Immature natural killer cell (primary cell): ENCODE data around the gene SIRPG. TPM values are rescaled to one million over a fixed set of nuclear protein-coding genes. Genes with fewer than 3 reads are reported as not detected.
"Not testable (repeated sequence)": the region's sequence is repeated elsewhere in the genome, so short reads cannot be mapped to it uniquely, and the experiment has no call there.

Source experiments
- DNase-seq, 3 donors: peaks; one replicate each; pipeline ENCODE4 v3.0.0; 2022; ENCODE audit warnings: mixed read lengths in 1 of 3
- H3K27ac Mint-ChIP-seq, 6 donors: one replicate each; pipeline ENCODE4 v1.8.0; 2020; ENCODE audit warnings: mixed read lengths in 6 of 6, mild to moderate bottlenecking in 5 of 6, inconsistent platforms in 4 of 6, moderate library complexity in 3 of 6
- H3K27me3 Mint-ChIP-seq, 3 donors: one replicate each; pipeline ENCODE4 v1.8.0; 2020 to 2021; ENCODE audit warnings: low read depth in 3 of 3, mild to moderate bottlenecking in 3 of 3, mixed read lengths in 3 of 3, moderate library complexity in 3 of 3, inconsistent platforms in 1 of 3
- H3K36me3 Mint-ChIP-seq, 3 donors: one replicate each; pipeline ENCODE4 v1.8.0; 2020; ENCODE audit warnings: mixed read lengths in 3 of 3, inconsistent platforms in 2 of 3, mild to moderate bottlenecking in 2 of 3
- H3K4me1 Mint-ChIP-seq, 2 donors: one replicate each; pipeline ENCODE4 v1.8.0; 2020; ENCODE audit warnings: inconsistent platforms in 2 of 2, mild to moderate bottlenecking in 2 of 2, mixed read lengths in 2 of 2, moderate library complexity in 1 of 2
- H3K4me3 Mint-ChIP-seq, 5 donors: one replicate each; pipeline ENCODE4 v1.8.0; 2020; ENCODE audit warnings: mild to moderate bottlenecking in 5 of 5, mixed read lengths in 5 of 5, inconsistent platforms in 3 of 5, moderate library complexity in 3 of 5
- H3K9me3 Mint-ChIP-seq, 6 donors: one replicate each; pipeline ENCODE4 v1.8.0; 2020; ENCODE audit warnings: mild to moderate bottlenecking in 6 of 6, mixed read lengths in 6 of 6, inconsistent platforms in 4 of 6, moderate library complexity in 3 of 6
- polyA plus RNA-seq, 3 donors: library from polyadenylated mRNA; unstranded; fragments of 300-500 nt; fragmentation: Illumina TruSeq; gene quantifications; one replicate each; pipeline ENCODE4 v1.2.3, GENCODE V29; 2021

The SIRPG gene
- polyA plus RNA-seq, result 10 to 100 TPM in 1 of 3 donors, 1 to 10 TPM in 2; 5.5 to 14.7 (median 6.3) TPM

- DNase-seq, result peak in 1 of 3 donors; percentile 18
- Mint-ChIP-seq H3K9me3 (peaks cover 0 to 2% (median 0%) of the 10 kb centered on the region in 6 donors), H3K27me3 (peaks cover 0 to 3% (median 2%) of the 10 kb centered on the region in 3 donors), H3K36me3 (no peaks in the 10 kb centered on the region), H3K27ac (peak within 1 kb of the TSS in 2 of 6 donors; percentile 44 to 69), H3K4me1 (peaks cover 37 to 69% of the 10 kb centered on the region in 2 donors), H3K4me3 (peak within 1 kb of the TSS in 4 of 5 donors; percentile 0 to 69 (median 26))
Measured at GRCh38 chr20:1657556-1658334, at the start of gene SIRPG. Gene SIRPG, minus strand, starts transcription at chr20:1657779. Its CDS starts 65 bp downstream, at chr20:1657714.

GRCh38 chr20:1706887-1707286, 49.3 kb upstream of the SIRPG start:
- not testable (repeated sequence) for H3K4me1 Mint-ChIP-seq, DNase-seq, H3K27ac Mint-ChIP-seq, H3K27me3 Mint-ChIP-seq, H3K36me3 Mint-ChIP-seq, H3K4me3 Mint-ChIP-seq, H3K9me3 Mint-ChIP-seq

- peaks cover 0 to 3% (median 2%) of the 10 kb centered on the region in 3 donors for H3K27me3 Mint-ChIP-seq
Measured at GRCh38 chr20:1706079-1706478, 48.5 kb upstream of the SIRPG start.

GRCh38 chr20:1702855-1703254, 45.3 kb upstream of the SIRPG start:
- Mint-ChIP-seq H3K4me1 (no peaks in the 10 kb centered on the region), H3K27ac (no peak overlapping the region), H3K4me3 (no peak overlapping the region), H3K36me3 (no peaks in the 10 kb centered on the region), H3K9me3 (peaks cover 0 to 2% (median 0%) of the 10 kb centered on the region in 6 donors), H3K27me3 (peaks cover 1 to 6% (median 2%) of the 10 kb centered on the region in 3 donors)
- DNase-seq, result no peak

More at GRCh38 chr20:1706079-1706478, 48.5 kb upstream of the SIRPG start:
- Mint-ChIP-seq H3K4me1 (no peaks in the 10 kb centered on the region), H3K27ac (no peak overlapping the region), H3K4me3 (no peak overlapping the region), H3K36me3 (no peaks in the 10 kb centered on the region), H3K9me3 (peaks cover 0 to 2% (median 0%) of the 10 kb centered on the region in 6 donors)
- no peak for DNase-seq

GRCh38 chr20:1702328-1702727, 44.7 kb upstream of the SIRPG start:
- H3K9me3 Mint-ChIP-seq, result peaks cover 0 to 2% (median 0%) of the 10 kb centered on the region in 6 donors
- H3K4me1 Mint-ChIP-seq, result peaks cover 2 to 3% of the 10 kb centered on the region in 2 donors
- H3K4me3 Mint-ChIP-seq, result no peak overlapping the region
- no peaks in the 10 kb centered on the region for H3K36me3 Mint-ChIP-seq
- peaks cover 1 to 6% (median 2%) of the 10 kb centered on the region in 3 donors for H3K27me3 Mint-ChIP-seq
- no peak overlapping the region for H3K27ac Mint-ChIP-seq
- DNase-seq, result no peak

GRCh38 chr20:1700990-1701389, 43.4 kb upstream of the SIRPG start:
- Mint-ChIP-seq H3K27ac (no peak overlapping the region), H3K9me3 (peaks cover 0 to 2% (median 0%) of the 10 kb centered on the region in 6 donors), H3K4me1 (peaks cover 14 to 16% of the 10 kb centered on the region in 2 donors), H3K27me3 (peaks cover 0 to 6% (median 2%) of the 10 kb centered on the region in 3 donors), H3K36me3 (no peaks in the 10 kb centered on the region), H3K4me3 (no peak overlapping the region)
- no peak for DNase-seq

- Mint-ChIP-seq H3K9me3 (no peaks in the 10 kb centered on the region), H3K27ac (no peak overlapping the region), H3K27me3 (peaks cover 0 to 6% (median 2%) of the 10 kb centered on the region in 3 donors), H3K36me3 (no peaks in the 10 kb centered on the region), H3K4me3 (no peak overlapping the region), H3K4me1 (peaks cover 16 to 19% of the 10 kb centered on the region in 2 donors)
- DNase-seq, result no peak
Measured at GRCh38 chr20:1697592-1697991, 40.0 kb upstream of the SIRPG start.

- no peaks in the 10 kb centered on the region for H3K9me3 Mint-ChIP-seq
- peaks cover 16 to 19% of the 10 kb centered on the region in 2 donors for H3K4me1 Mint-ChIP-seq
- H3K27ac Mint-ChIP-seq, result peak overlapping the region in 1 of 6 donors; percentile 10
- DNase-seq, result peak in 2 of 3 donors; percentile 2 to 5
- H3K27me3 Mint-ChIP-seq, result peaks cover 0 to 6% (median 3%) of the 10 kb centered on the region in 3 donors
- no peaks in the 10 kb centered on the region for H3K36me3 Mint-ChIP-seq
- peak overlapping the region in 2 of 5 donors; percentile 39 to 46 for H3K4me3 Mint-ChIP-seq
Measured at GRCh38 chr20:1696521-1697209, 39.1 kb upstream of the SIRPG start.

GRCh38 chr20:1694672-1695071, 37.1 kb upstream of the SIRPG start:
- H3K4me3 Mint-ChIP-seq, result no peak overlapping the region
- H3K9me3 Mint-ChIP-seq, result peaks cover 0 to 2% (median 0%) of the 10 kb centered on the region in 6 donors
- H3K4me1 Mint-ChIP-seq, result peaks cover 16 to 19% of the 10 kb centered on the region in 2 donors
- no peaks in the 10 kb centered on the region for H3K36me3 Mint-ChIP-seq
- no peak overlapping the region for H3K27ac Mint-ChIP-seq
- peaks cover under 1 to 3% (median 2%) of the 10 kb centered on the region in 3 donors for H3K27me3 Mint-ChIP-seq
- DNase-seq, result no peak

GRCh38 chr20:1693427-1693826, 35.8 kb upstream of the SIRPG start:
- Mint-ChIP-seq H3K27ac (no peak overlapping the region), H3K9me3 (peaks cover 0 to 2% (median 0%) of the 10 kb centered on the region in 6 donors), H3K4me3 (no peak overlapping the region), H3K4me1 (peaks cover 16 to 19% of the 10 kb centered on the region in 2 donors), H3K27me3 (peaks cover 2 to 5% (median 3%) of the 10 kb centered on the region in 3 donors), H3K36me3 (no peaks in the 10 kb centered on the region)
- DNase-seq, result no peak

- no peak for DNase-seq
- peaks cover 2 to 11% (median 5%) of the 10 kb centered on the region in 3 donors for H3K27me3 Mint-ChIP-seq
- H3K36me3 Mint-ChIP-seq, result no peaks in the 10 kb centered on the region
- H3K4me1 Mint-ChIP-seq, result no peaks in the 10 kb centered on the region
- H3K27ac Mint-ChIP-seq, result no peak overlapping the region
- no peak overlapping the region for H3K4me3 Mint-ChIP-seq
- peaks cover 0 to 2% (median 0%) of the 10 kb centered on the region in 6 donors for H3K9me3 Mint-ChIP-seq
Measured at GRCh38 chr20:1689721-1690120, 32.1 kb upstream of the SIRPG start.

GRCh38 chr20:1688886-1689538, 31.4 kb upstream of the SIRPG start:
- Mint-ChIP-seq H3K9me3 (peaks cover 0 to 2% (median 0%) of the 10 kb centered on the region in 6 donors), H3K4me1 (no peaks in the 10 kb centered on the region), H3K27ac (no peak overlapping the region), H3K27me3 (peaks cover 2 to 11% (median 7%) of the 10 kb centered on the region in 3 donors), H3K36me3 (no peaks in the 10 kb centered on the region), H3K4me3 (no peak overlapping the region)
- no peak for DNase-seq

- H3K4me1 Mint-ChIP-seq, result no peaks in the 10 kb centered on the region
- peaks cover 0 to 3% (median 0%) of the 10 kb centered on the region in 3 donors for H3K36me3 Mint-ChIP-seq
- H3K27me3 Mint-ChIP-seq, result peaks cover 6 to 11% (median 10%) of the 10 kb centered on the region in 3 donors
- no peak for DNase-seq
- no peak overlapping the region for H3K27ac Mint-ChIP-seq
- peaks cover 0 to 2% (median 0%) of the 10 kb centered on the region in 6 donors for H3K9me3 Mint-ChIP-seq
- no peak overlapping the region for H3K4me3 Mint-ChIP-seq
Measured at GRCh38 chr20:1687053-1687452, 29.5 kb upstream of the SIRPG start.
